Measurements from ENCODE around the gene FAIM2. TPM values are rescaled to one million over a fixed set of nuclear protein-coding genes. Genes with fewer than 3 reads are reported as not detected.

Gene FAIM2
- total and polyA plus RNA-seq, 2 experiments from 2014 or later = 5.0 to 14.0 TPM

DNA sequence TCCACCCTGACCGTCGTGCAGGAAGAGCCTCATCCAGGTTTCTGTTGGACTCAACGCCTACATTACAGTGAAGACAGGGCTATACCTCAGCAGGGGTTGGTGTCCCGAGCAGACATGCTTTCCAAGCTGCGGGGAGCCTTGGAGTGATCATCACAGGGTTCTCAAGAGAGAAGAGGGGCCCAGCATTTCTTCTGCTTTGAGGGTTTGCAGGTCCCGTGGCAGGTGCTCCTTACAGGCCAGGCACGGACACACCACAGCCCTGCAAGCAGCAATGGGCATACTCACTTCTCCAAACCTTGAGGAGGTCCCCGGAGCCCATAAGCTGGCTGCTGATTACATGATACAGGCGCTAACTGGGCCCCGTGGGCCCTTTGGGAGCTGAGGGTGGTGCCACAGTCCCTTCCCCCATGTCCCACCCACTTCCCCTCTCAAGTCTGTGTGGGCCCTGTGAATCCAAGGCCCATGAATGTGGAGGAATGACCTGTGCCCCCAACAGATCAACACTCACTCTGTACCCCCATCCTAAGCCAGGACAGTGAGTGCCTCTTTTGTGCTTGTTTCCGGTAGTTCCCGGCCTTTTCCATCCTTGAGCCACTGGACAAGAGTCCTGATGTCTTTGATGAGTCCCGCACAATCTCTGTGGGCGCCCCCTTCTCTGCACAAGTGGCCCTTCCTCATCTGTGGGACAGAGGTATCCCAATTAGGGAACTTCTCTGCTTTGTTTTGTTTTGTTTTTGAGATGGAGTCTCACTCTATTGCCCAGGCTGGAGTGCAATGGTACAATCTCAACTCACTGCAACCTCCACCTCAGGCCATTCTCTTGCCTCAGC, 47.9 kb upstream of the FAIM2 start:
- Histone ChIP-seq H3K79me2 (no peaks in the 10 kb centered on the region), H3K36me3 (replicated peaks; ENCODE audit: insufficient read depth, low read depth) (no peaks in the 10 kb centered on the region), H3K27me3 (peaks cover 19% of the 10 kb centered on the region), H3K9me3 (ENCODE audit: low read depth) (no peaks in the 10 kb centered on the region), H3K9me2 (replicated peaks; ENCODE audit: insufficient read depth) (no peaks in the 10 kb centered on the region), H3K4me2 (no peak overlapping the region), H4K20me1 (ENCODE audit: insufficient read depth, poor library complexity, severe bottlenecking) (no peaks in the 10 kb centered on the region), H3K4me1 (ENCODE audit: insufficient read depth) (no peaks in the 10 kb centered on the region), H3K4me3 (no peak overlapping the region), H3K27ac (no peak overlapping the region), H2AFZ (no peak overlapping the region)
- no peak for DNase-seq (ENCODE audit: low spot score)
- TF ChIP-seq EZH2phosphoT487 (IDR thresholded peaks at IDR 0.05; ENCODE audit: low read depth, severe bottlenecking, unreplicated experiment) = no peak
- WGBS (ENCODE audit: low lambda C conversion rate, missing lambda C conversion rate) = 84% methylated on average over 14 of the region's 14 CpGs

DNA sequence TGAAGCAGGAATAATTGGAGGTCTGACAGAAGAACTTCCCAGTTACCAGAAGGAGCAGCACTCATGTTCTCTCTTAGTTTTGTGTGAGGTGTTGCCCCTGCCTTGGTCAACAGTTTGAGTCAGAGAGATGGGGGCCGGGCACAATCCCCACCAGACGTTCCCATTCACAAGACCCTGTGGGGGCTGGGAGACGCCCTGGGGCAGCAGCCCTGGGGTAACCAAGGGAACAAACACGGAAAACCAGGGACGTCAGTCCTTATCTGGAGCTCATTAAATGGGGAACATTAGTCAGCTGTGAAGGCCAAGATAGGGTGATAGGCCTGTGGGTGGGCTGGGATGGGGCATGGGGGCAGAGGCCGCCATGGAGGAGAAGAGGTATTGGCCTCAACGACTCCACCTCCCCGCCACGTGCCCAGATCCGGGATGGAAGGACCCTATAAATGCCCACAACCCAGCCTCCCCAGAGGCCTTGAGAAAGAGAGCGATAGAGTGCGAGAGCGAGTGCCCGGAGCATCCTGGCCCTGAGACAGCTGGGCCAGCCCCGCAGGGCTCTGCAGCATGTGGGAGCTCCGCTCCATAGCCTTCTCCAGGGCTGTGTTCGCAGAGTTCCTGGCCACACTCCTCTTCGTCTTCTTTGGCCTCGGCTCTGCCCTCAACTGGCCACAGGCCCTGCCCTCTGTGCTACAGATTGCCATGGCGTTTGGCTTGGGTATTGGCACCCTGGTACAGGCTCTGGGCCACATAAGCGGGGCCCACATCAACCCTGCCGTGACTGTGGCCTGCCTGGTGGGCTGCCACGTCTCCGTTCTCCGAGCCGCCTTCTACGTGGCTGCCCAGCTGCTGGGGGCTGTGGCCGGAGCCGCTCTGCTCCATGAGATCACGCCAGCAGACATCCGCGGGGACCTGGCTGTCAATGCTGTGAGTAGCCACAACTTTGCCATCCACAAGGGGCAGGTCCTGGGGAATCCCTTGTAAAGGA, 46.9 kb upstream of the FAIM2 start, which contains the start of gene AQP2:
TSS of gene AQP2 (plus strand) at position 465 of the 979 bp plus-strand sequence. CDS start at position 559, 94 bp downstream.
- TF ChIP-seq, protein P1, sequence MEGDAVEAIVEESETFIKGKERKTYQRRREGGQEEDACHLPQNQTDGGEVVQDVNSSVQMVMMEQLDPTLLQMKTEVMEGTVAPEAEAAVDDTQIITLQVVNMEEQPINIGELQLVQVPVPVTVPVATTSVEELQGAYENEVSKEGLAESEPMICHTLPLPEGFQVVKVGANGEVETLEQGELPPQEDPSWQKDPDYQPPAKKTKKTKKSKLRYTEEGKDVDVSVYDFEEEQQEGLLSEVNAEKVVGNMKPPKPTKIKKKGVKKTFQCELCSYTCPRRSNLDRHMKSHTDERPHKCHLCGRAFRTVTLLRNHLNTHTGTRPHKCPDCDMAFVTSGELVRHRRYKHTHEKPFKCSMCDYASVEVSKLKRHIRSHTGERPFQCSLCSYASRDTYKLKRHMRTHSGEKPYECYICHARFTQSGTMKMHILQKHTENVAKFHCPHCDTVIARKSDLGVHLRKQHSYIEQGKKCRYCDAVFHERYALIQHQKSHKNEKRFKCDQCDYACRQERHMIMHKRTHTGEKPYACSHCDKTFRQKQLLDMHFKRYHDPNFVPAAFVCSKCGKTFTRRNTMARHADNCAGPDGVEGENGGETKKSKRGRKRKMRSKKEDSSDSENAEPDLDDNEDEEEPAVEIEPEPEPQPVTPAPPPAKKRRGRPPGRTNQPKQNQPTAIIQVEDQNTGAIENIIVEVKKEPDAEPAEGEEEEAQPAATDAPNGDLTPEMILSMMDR (IDR thresholded peaks at IDR 0.05; ENCODE audit: poor library complexity) = no peak
- TF ChIP-seq EZH2 (IDR thresholded peaks at IDR 0.05; ENCODE audit: borderline replicate concordance) = no peak
- no peak for TF ChIP-seq EZH2phosphoT487 (IDR thresholded peaks at IDR 0.05; ENCODE audit: low read depth, severe bottlenecking, unreplicated experiment)
- Histone ChIP-seq H3K4me3 (no peak within 1 kb of the TSS), H3K9me3 (ENCODE audit: low read depth) (no peaks in the 10 kb centered on the region), H3K4me1 (ENCODE audit: insufficient read depth) (no peaks in the 10 kb centered on the region), H3K4me2 (no peak within 1 kb of the TSS), H3K36me3 (replicated peaks; ENCODE audit: insufficient read depth, low read depth) (no peaks in the 10 kb centered on the region), H3K79me2 (no peaks in the 10 kb centered on the region), H2AFZ (no peak within 1 kb of the TSS), H3K27ac (no peak within 1 kb of the TSS), H3K27me3 (peaks cover 10% of the 10 kb centered on the region), H3K9me2 (replicated peaks; ENCODE audit: insufficient read depth) (no peaks in the 10 kb centered on the region), H4K20me1 (ENCODE audit: insufficient read depth, poor library complexity, severe bottlenecking) (no peaks in the 10 kb centered on the region)
- 81% methylated on average over 31 of the region's 32 CpGs for WGBS (ENCODE audit: low lambda C conversion rate, missing lambda C conversion rate)
- no peak for DNase-seq (ENCODE audit: low spot score)

DNA sequence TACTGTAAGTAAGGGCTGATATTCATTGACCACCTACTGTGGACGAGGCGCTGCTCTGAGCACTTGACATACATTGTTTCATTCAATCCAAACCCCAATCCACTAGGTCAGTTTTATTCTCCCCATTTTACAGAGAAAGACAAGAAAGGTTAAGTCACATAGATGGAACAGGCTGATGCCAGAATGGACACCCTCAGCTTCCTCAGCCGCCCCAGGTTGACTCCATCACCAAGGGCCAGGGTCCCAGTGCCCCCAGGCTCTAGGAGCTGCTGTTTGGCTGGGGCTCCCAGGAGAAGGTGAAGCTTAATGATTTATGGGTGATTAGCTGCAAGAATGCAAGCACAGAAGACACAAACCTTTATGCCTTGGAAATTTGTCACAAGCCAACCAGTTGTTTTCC, 46.2 kb upstream of the FAIM2 start:
- no peak overlapping the region for H3K27ac ChIP-seq
- 96% methylated on average over 3 of the region's 3 CpGs for WGBS (ENCODE audit: low lambda C conversion rate, missing lambda C conversion rate)

More for the DNA sequence above, 46.2 kb upstream of the FAIM2 start:
- Histone ChIP-seq H2AFZ (no peak overlapping the region), H4K20me1 (ENCODE audit: insufficient read depth, poor library complexity, severe bottlenecking) (no peaks in the 10 kb centered on the region), H3K27me3 (peaks cover 4% of the 10 kb centered on the region), H3K4me1 (ENCODE audit: insufficient read depth) (no peaks in the 10 kb centered on the region), H3K9me3 (ENCODE audit: low read depth) (no peaks in the 10 kb centered on the region), H3K4me2 (no peak overlapping the region), H3K79me2 (no peaks in the 10 kb centered on the region), H3K4me3 (no peak overlapping the region), H3K9me2 (replicated peaks; ENCODE audit: insufficient read depth) (no peaks in the 10 kb centered on the region), H3K36me3 (replicated peaks; ENCODE audit: insufficient read depth, low read depth) (no peaks in the 10 kb centered on the region)
- no peak for DNase-seq (ENCODE audit: low spot score)
- TF ChIP-seq, protein P1 (IDR thresholded peaks at IDR 0.05; ENCODE audit: poor library complexity) = no peak
- TF ChIP-seq EZH2phosphoT487 (IDR thresholded peaks at IDR 0.05; ENCODE audit: low read depth, severe bottlenecking, unreplicated experiment) (no peak), EZH2 (IDR thresholded peaks at IDR 0.05; ENCODE audit: borderline replicate concordance) (no peak)

Data from hepatocyte (in vitro differentiated cells).